K562 (cell line): Measurements from ENCODE around the gene PAIP2.

Source experiments
- CTCF ChIP-seq, 3 experiments: IDR thresholded peaks in 2 of 3; conservative IDR thresholded peaks in 1 of 3; 2 replicates each; pipeline ENCODE4 v1.5.1; 2011 to 2012; ENCODE audit warnings: low read length in 3 of 3, mild to moderate bottlenecking in 3 of 3, control low read depth in 2 of 3, improper control_type of control experiment in 1 of 3, inconsistent platforms in 1 of 3, low read depth in 1 of 3, mixed read lengths in 1 of 3, moderate library complexity in 1 of 3; ENCODE audit not compliant: insufficient read depth in 2 of 3
- KDM4B ChIP-seq, 2 experiments: fragments of 450-650 bp in 1 of 2; sonication (generic) in 1 of 2; IDR thresholded peaks; 2 replicates each; pipeline ENCODE4 v1.6.1; 2016 to 2017; ENCODE audit warnings: borderline replicate concordance in 2 of 2, antibody characterized with exemption in 1 of 2, low read depth in 1 of 2, mild to moderate bottlenecking in 1 of 2

- TF ChIP-seq KDM4B (IDR thresholded peaks at IDR 0.05; ENCODE audit: borderline replicate concordance in 2 of 2, low read depth in 1 of 2) (no peak), CTCF (IDR thresholded peaks at IDR 0.05 in 2 of 3, conservative IDR thresholded peaks at IDR 0.05 in 1 of 3; ENCODE audit: insufficient read depth in 2 of 3, low read depth in 1 of 3, low read length in 3 of 3) (no peak)
These were observed 38.2 kb downstream of the PAIP2 start for GRCh38 chr5:139379626-139380449.
